ENCODE measurements around the gene ABLIM3.

DNA sequence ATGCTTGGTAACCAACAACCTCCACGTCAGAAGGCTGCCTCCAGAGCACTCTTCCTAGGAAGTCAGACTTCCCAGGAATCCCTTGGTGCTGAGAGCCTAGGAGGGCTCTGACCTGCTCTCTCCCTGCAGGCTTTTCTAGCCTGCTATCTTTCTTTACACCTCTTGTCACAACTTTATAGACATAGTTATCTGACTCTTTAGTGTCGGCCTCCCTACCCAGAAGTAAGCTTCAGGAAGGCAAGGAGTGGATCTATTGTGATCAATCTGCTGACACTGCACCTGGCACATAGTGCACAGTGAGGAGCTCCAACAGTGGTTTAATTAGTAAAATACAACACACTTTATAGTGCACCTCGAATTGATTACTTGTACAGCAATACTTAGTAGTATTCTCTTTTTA, 132.7 kb downstream of the ABLIM3 start:
- TF ChIP-seq, protein P1, sequence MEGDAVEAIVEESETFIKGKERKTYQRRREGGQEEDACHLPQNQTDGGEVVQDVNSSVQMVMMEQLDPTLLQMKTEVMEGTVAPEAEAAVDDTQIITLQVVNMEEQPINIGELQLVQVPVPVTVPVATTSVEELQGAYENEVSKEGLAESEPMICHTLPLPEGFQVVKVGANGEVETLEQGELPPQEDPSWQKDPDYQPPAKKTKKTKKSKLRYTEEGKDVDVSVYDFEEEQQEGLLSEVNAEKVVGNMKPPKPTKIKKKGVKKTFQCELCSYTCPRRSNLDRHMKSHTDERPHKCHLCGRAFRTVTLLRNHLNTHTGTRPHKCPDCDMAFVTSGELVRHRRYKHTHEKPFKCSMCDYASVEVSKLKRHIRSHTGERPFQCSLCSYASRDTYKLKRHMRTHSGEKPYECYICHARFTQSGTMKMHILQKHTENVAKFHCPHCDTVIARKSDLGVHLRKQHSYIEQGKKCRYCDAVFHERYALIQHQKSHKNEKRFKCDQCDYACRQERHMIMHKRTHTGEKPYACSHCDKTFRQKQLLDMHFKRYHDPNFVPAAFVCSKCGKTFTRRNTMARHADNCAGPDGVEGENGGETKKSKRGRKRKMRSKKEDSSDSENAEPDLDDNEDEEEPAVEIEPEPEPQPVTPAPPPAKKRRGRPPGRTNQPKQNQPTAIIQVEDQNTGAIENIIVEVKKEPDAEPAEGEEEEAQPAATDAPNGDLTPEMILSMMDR (IDR thresholded peaks at IDR 0.05): no peak
- TF ChIP-seq POLR2AphosphoS5 (IDR thresholded peaks at IDR 0.05): no peak
- no peak for TF ChIP-seq EP300 (IDR thresholded peaks at IDR 0.05; ENCODE audit: low read depth)

All from transverse colon (tissue), 4 donors.